PC-9 (cell line): ENCODE measurements around the gene PLEKHM1.

Experiments used
- EZH2 ChIP-seq: fragments of 200-600 bp; sonication (generic); IDR thresholded peaks from 2 replicates; pipeline ENCODE4 v1.8.0; 2017; ENCODE audit warnings: antibody characterized with exemption, low read depth
- TF ChIP-seq, protein P1 (sequence below): fragments of 200-600 bp; sonication (generic); conservative IDR thresholded peaks from 2 replicates; pipeline ENCODE4 v1.6.1; 2017; ENCODE audit warnings: mixed run types, antibody characterized with exemption, mild to moderate bottlenecking, moderate library complexity

DNA sequence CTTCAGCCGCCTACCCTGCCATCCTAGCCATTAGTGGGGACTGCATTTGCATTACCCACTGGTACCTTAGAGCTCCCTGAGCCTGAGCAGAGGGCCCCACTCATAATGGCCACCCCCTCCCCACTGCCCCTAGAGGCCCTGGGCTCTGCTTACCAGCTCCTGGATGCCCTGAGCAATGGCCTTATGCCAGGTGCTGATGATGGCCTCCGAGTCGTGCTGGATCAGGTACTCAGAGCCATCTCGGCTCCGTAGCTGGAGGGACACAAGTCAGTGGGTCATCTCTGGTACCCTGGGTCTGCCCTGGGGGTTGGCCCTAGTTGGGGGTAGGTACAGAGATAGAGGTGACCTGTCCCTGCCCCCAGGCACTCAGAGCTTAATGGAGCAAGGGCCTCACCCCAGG, 92.7 kb downstream of the PLEKHM1 start:
- TF ChIP-seq, protein P1, sequence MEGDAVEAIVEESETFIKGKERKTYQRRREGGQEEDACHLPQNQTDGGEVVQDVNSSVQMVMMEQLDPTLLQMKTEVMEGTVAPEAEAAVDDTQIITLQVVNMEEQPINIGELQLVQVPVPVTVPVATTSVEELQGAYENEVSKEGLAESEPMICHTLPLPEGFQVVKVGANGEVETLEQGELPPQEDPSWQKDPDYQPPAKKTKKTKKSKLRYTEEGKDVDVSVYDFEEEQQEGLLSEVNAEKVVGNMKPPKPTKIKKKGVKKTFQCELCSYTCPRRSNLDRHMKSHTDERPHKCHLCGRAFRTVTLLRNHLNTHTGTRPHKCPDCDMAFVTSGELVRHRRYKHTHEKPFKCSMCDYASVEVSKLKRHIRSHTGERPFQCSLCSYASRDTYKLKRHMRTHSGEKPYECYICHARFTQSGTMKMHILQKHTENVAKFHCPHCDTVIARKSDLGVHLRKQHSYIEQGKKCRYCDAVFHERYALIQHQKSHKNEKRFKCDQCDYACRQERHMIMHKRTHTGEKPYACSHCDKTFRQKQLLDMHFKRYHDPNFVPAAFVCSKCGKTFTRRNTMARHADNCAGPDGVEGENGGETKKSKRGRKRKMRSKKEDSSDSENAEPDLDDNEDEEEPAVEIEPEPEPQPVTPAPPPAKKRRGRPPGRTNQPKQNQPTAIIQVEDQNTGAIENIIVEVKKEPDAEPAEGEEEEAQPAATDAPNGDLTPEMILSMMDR, result no peak
- TF ChIP-seq EZH2, result no peak
